GM18511 (cell line): ENCODE data around the gene RALGPS1.

ENCODE experiments used
- ATAC-seq: cut with Tn5 transposase; IDR thresholded peaks from one replicate; pipeline ENCODE4 v1.9.1; 2021; ENCODE audit warnings: mild to moderate bottlenecking, moderate library complexity; ENCODE audit not compliant: unreplicated experiment

RALGPS1 gene

DNA sequence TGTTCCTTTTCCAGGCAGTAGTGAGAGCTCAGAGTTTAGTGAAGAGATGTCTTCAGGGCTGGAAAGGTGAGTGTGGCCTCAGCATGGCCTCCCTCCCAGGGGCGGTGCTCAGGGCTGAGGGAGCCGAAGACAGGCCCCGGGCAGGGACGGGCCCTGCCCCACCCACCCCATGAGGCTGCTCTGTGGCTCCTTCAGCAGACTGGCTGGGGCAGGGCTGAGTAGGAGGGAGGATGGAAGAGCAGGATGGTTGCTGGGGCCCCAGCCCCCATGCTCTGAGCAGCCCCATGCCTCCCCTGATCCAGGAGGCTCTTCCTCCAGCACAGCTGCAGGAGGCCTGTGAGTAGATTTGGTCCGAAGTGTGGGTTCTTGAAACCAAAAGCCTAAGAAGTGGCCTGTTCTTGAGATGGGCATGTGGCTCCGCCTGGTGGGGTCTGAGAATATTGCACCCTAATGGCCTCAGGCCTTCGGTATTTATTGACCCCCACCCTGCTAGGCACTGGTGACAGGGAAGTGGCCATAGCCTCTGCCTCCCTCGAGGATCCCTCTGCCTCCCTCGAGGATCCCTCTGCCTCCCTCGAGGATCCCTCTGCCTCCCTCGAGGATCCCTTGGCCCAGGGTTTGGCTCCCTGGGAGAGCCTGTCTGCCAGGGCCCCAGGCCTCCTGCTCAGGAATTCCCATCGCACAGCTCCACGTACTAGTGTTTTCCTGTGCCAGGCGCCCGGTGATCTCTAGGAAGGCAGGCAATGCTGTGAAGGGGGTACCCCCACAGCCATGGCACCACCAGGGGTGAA lies 284.6 kb downstream of the RALGPS1 start:
- ATAC-seq = peak; percentile 62

- no peak for ATAC-seq
Measured at GRCh38 chr9:127200106-127200862, 285.7 kb downstream of the RALGPS1 start.

DNA sequence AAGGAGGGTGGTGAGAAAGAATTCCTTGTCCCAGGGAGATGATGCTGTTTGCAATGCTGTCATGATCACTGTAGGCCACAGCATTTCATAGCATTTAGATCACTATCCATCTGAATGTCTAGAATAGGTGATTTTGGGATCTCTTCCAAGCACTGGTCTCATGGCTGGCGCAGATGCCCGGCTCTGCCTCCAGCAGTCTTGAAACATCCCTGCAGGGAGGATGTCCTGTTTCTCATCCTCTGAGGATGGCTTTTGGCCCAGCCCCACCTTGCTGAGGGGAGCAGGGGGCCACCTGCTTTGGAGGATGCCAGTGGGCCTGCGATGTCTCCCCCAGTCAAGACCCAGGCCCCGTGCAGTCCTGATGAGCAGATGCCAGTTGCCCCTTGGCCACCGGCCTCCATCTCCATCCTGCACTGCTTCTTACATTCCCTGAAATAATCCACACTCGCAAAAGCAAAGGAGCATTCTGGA lies 286.5 kb downstream of the RALGPS1 start:
- no peak for ATAC-seq

DNA sequence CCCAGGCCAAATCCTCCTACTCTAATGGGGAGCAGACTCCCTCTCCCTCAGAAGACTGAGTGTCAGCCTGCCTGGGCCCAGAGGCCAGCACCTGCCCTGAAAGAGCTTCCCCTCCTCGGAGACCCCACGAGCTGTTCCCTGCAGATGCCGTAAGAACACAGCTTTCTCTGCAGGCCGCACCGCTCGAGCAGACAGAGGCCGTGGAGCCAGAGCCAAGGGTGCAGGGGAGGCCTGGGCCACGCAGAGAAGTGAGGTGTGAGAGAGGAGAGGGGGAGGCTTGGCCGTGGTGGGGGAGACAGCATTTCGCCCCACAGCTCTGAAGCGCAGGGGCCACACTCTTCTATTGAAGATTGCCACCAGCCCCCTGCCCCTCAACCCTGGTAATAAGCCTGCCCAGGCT lies 287.1 kb downstream of the RALGPS1 start:
- ATAC-seq = no peak

DNA sequence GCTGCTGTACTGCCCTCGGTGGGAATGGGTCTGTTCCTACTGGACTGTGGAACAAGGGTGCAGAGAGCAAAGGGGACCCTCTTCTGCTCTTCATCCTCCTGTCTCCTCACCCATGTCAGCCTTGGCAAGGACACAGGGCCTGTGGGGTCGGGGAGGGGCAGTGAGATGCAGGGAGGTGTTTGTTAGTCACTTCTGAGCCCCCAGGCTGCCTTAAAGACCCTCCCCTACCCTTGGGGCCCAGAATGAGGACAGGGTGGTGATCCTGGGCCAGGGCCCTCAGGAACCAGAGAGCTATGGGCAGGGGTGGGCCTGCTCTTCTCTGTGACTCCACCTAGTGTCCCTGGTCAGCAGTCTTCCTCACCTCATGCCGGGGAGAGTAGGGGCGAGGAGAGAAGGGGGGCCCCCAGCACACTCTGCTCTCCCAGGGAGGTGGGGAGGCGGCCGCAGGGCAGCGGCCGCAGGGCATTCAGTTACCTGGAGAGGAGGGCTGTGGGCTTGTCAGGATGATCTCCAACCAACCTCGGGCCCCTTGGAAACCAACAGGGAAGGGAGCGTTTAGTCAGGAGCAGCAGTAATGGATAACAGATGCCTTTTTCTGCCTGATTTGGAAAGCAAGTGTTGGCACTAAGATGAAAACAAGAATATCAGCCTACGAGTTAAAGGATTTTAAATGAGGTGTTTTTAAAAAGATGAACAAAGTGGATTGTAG lies 288.0 kb downstream of the RALGPS1 start:
- ATAC-seq = no peak

DNA sequence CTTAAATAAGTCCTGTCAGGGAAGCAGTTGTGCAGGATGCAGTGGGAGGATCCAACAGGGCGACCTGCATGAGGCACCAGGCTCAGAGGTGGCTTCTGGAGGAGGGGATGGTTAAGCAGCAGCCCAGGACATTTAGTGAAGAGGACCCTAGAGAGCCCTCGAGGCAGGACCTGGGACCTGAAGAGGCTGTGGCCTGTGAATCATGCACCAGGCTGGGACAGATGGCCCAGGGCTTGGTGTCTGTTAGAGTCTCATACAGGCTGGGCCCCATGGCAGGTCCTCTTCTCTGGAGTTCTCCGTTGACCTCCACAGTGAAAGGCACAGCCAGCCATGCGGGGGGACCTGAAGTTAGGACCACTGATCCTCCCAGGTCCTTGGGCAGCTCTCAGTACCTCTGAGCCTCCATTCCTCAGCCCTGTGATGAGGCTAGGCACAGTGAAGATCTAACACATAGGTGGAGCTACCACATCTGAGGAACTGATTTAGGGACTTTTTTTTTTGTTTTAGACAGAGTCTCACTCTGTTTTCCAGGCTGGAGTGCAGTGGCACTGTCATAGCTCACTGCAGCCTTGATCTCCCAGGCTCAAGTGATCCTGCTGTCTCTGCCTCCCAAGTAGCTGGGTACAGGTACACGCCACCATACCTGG lies 289.2 kb downstream of the RALGPS1 start:
- ATAC-seq = no peak

DNA sequence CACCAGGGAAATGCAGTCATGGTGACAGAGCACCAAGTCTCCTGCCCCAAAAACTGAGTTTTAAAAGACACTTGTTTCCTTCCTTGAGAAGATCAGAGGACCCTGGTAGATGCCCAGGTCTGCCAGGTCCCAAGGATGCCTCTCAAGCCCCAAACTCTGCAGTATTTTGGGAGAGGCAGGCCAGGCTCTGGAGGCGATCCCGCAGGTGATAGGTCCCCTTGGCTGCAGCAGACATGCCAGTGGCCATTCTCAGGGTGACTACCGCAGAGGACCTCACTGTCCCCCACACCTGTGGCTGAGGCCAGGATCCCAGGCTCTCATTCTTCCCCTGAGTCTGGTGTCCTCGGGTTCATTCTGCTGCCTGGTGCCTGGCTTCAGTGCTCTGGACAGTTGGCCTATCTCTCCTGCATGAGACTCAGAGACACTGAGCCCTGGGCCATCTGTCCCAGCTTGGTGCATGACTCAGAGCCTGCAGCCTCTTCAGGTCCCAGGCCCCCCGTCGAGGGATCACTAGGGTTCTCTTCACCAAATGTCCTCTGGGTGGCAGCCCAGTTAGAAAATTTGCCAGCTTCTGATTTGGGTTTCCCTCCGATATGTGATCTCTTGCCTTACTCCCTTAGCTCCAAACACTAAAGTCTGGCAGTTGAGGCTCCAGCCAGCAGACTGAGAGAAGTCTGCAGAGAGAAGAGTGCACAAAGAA lies 290.3 kb downstream of the RALGPS1 start:
- no peak for ATAC-seq

DNA sequence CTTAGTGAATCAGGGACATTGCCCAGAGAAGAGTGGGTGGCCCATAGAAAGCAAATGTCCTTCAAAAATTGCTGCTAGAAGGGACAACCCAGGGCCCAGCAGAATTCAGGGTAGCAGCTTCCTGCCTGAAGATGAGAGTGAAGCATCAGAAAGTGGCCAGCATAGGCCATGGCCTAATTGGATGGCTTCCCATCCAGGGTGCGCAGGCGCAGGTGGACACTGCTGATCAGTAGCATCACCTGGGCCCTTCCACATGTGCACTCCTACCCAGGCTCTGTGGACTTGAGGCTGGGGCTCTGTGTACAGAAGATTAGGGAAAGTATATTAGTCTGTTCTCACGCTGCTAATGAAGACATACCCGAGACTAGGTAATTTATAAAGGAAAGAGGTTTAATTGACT lies 291.4 kb downstream of the RALGPS1 start:
- ATAC-seq = no peak

DNA sequence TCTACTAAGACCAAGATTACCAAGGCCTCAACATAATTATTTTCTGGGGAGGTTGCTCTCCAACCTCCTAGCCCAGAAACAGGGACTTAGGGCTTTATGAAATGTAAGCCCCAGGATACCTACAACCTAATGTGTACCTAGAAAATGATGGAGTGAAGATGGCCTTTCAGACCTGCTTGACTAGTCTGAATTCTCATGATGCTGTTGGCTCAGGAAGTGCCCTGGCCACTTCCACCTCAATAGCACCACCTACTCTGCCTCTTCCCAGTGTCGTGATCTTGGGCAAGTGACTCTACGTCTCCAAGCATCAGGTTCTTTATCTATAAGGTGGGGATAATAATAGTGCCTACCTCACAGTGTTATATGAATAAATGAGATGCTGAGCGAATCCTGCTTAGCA lies 292.1 kb downstream of the RALGPS1 start:
- no peak for ATAC-seq

DNA sequence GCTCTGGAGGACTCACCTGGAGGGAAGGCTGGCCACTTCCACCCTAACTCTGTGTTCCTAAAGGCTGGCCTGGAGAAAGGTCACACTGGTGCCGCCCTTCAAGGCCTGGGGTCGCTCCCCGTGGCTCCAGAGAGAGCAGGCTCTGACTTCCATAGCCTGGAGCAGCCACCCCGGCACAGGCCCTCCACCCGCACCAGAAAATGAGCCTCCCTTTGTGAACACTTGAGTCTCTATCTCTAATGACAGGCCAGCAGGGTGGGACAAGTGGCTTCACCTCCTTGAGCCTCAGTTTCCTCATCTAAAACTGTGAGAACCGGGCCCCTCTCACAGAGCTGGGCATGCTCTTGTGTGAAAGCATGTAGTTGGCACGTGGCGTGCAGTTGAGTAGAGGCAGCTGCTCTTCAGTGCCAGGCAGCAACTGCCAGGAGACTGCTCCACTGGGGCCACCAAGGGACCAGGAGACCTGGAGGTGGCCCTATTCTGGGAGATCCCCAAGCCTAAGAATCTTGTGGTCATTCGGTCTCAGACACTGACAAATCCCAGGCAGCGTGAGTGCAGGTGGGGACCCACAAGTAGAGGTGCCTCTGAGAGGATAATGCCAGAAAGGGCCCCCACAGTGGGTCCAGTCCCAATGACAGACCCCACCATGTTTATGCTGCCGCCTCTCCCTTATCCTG lies 293.3 kb downstream of the RALGPS1 start:
- ATAC-seq = no peak

GRCh38 chr9:127208416-127208815 lies 293.8 kb downstream of the RALGPS1 start:
- no peak for ATAC-seq

GRCh38 chr9:127209220-127209619 lies 294.6 kb downstream of the RALGPS1 start:
- no peak for ATAC-seq

DNA sequence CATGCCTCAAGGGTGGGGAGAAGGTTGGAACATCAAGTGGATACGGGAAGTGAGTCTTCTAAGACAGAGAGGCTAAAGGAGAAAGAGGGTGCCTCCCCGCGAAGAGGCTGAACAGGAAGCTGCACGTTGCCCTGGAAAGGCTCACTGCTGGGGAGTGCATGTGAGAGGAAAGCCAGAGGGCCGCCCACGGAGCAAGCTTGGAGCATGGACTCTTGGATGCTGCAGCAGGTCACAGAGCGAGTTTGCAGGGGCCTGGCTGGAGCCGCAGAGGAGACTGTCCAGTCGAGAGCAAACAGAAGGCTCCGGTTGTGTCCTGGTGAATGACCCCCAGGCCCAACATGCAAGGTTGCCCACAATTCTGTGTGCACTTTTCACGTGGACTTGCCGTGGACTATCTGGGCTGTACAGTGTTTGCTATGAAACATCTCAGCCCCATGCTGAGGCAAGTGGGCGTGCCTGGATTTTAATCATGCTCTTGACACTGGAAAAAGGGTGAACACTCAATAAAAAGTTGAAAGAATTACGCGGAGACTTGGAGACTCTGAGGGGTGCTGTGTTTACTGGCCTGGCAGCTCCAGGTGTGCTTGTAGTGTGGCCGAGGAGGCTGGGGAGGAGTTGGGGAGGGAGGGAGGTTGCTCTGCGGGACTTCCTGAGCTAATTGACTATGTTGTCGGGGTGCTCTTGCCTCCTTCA lies 295.5 kb downstream of the RALGPS1 start:
- ATAC-seq = no peak

- no peak for ATAC-seq
Measured at GRCh38 chr9:127210851-127211730, 296.5 kb downstream of the RALGPS1 start.

GRCh38 chr9:127211983-127212382 lies 297.4 kb downstream of the RALGPS1 start:
- no peak for ATAC-seq

GRCh38 chr9:127212453-127212852 lies 297.9 kb downstream of the RALGPS1 start:
- ATAC-seq = no peak

DNA sequence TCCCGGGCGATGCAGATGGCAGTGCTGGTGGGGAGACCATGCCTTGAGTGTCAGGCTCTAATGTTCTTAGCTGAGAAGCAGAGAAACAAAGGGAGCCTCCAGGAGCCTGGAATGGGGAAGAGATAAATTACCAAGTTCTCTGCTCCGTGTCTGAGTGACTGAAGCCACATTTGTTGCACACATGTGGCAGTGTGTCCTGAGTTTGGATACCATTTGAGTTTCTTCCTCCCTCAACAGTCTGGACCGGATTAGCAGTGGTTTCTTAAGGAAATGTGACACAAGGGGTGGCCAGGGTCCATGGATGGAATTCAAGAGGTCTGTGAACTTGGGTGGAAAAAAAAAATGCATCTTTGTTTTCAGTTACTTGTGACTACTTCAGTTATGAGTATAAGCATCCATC lies 299.3 kb downstream of the RALGPS1 start:
- ATAC-seq = no peak
